Activated CD4-positive, alpha-beta memory T cell treated with anti-CD3 and anti-CD28 coated beads, Interleukin-2, amount 10 ng/mL, durations not matched to agents 7 days and 5 days (primary cell): Measurements from ENCODE around the gene DTD1. TPM values are rescaled to one million over a fixed set of nuclear protein-coding genes. Genes with fewer than 3 reads are reported as not detected.

Experiments used
- CTCF ChIA-PET: fragments of 350-600 bp; sonication (Branson Sonifier 250); formaldehyde crosslinking; loops from one replicate; lab custom pipeline; 2021; ENCODE audit warnings: antibody characterized with exemption, inconsistent platforms; lab: Charles Lee
- POLR2A ChIA-PET: fragments of 350-600 bp; sonication (Branson Sonifier 250); formaldehyde crosslinking; loops from one replicate; lab custom pipeline; 2021; ENCODE audit warnings: antibody characterized with exemption; lab: Charles Lee
- DNase-seq: peaks from one replicate; pipeline ENCODE4 v3.0.0-alpha.2; 2020
- H3K27ac Mint-ChIP-seq: one replicate; pipeline ENCODE4 v1.8.0; 2021; ENCODE audit warnings: mild to moderate bottlenecking, mixed read lengths
- H3K27me3 Mint-ChIP-seq: one replicate; pipeline ENCODE4 v1.8.0; 2021; ENCODE audit warnings: mixed read lengths
- H3K36me3 Mint-ChIP-seq: one replicate; pipeline ENCODE4 v1.8.0; 2021; ENCODE audit warnings: low read depth, mixed read lengths
- H3K4me1 Mint-ChIP-seq: one replicate; pipeline ENCODE4 v1.8.0; 2021; ENCODE audit warnings: mixed read lengths
- H3K4me3 Mint-ChIP-seq: one replicate; pipeline ENCODE4 v1.8.0; 2021; ENCODE audit warnings: mild to moderate bottlenecking, mixed read lengths
- H3K9me3 Mint-ChIP-seq: one replicate; pipeline ENCODE4 v1.8.0; 2021; ENCODE audit warnings: mixed read lengths
- total RNA-seq, 2 experiments: library from RNA; stranded (reverse); gene quantifications; one replicate each; pipeline ENCODE4 v1.2.3, GENCODE V29; 2021

Gene DTD1
- total RNA-seq, 2 experiments from 2014 or later, result 28.6 to 33.4 TPM

DNA sequence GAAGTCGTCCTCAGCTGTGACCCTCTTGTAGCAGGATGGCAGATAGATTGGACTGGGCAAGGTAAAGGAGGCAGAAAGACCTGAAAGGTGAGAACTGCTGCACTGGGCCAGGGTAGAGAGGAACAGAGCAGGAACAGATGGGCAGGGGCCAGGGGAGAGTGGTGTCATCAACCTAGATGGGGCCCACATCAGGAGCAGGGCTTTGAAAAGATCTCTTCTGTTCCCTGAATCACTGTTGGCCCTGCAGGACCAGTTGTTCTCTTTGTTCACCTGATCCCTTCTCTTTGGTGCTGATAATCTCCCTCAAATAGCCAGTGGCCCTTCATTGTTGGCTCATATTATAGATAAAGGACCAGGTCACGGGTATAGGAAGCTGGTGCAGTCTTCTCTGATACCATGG lies 59.9 kb downstream of the DTD1 start:
- DNase-seq, result no peak
- no peaks in the 10 kb centered on the region for H3K9me3 Mint-ChIP-seq
- H3K4me1 Mint-ChIP-seq, result no peaks in the 10 kb centered on the region
- ChIA-PET POLR2A (no interaction called here), CTCF (interaction anchor here (0.6 kb wide), 1 partner anchor 9 kb away, joined by 3 read pairs; no protein-coding TSS in a partner anchor)
- no peak overlapping the region for H3K4me3 Mint-ChIP-seq
- H3K36me3 Mint-ChIP-seq, result peaks cover 3% of the 10 kb centered on the region
- H3K27me3 Mint-ChIP-seq, result no peaks in the 10 kb centered on the region
- no peak overlapping the region for H3K27ac Mint-ChIP-seq

DNA sequence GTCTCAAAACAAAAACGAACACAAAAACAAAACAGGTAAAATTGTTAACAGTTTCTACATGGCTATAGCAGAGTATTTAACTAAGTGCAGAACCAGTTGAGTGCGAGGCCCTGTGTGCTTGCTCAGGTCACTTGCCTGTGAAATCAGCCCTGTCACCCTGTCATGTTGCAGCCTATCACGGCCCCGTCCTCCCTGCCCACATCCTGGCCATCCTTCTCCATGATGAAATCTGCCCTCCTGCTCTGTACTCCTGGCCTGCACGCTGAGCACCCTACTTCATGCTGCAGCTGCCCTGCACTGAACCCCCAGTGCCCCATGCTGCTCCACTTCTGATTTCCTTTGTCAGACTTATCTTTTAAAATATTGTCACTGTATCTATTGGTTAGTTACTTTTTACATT lies 62.4 kb downstream of the DTD1 start:
- H3K27me3 Mint-ChIP-seq, result no peaks in the 10 kb centered on the region
- DNase-seq, result no peak
- H3K4me1 Mint-ChIP-seq, result no peaks in the 10 kb centered on the region
- no peaks in the 10 kb centered on the region for H3K36me3 Mint-ChIP-seq
- H3K4me3 Mint-ChIP-seq, result no peak overlapping the region
- ChIA-PET POLR2A (no interaction called here), CTCF (no interaction called here)
- no peaks in the 10 kb centered on the region for H3K9me3 Mint-ChIP-seq
- H3K27ac Mint-ChIP-seq, result no peak overlapping the region

DNA sequence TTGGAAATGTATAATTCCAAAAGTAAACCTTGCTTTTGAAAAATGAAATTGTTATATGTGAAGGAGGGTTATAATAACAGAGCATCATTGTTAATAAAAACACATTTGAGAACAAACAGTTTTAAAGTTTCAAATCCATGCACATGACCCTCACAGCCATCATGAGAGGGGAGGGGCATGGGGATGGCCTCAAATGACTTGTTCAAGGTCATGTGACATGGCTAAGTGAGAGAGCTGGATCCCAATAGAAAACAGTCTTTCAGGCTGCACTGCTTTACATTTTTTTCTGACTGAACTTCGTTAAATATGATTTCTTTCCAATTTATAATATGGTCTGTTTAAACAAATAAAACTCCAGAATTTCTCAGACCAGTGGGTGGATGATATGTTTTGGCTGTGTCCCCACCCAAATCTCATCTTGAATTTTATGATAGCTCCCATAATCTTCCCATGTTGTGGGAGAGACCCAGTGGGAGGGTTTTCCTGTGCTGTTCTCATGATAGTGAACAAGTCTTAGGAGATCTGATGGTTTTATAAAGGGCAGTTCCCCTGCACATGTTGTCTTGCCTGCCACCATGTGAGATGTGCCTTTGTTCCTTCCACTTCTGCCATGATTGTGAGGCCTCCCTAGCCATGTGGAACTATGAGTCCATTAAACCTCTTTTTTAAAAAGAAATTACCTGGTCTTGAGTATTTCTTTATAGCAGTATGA lies 66.0 kb downstream of the DTD1 start:
- Mint-ChIP-seq H3K4me1 (no peaks in the 10 kb centered on the region), H3K36me3 (peaks cover 2% of the 10 kb centered on the region), H3K4me3 (no peak overlapping the region), H3K27ac (no peak overlapping the region), H3K27me3 (no peaks in the 10 kb centered on the region), H3K9me3 (no peaks in the 10 kb centered on the region)
- ChIA-PET POLR2A (no interaction called here), CTCF (interaction anchor here (0.8 to 1.6 kb wide), 2 partner anchors 15 to 22 kb away, joined by 3 to 6 read pairs; no protein-coding TSS in a partner anchor)
- no peak for DNase-seq

DNA sequence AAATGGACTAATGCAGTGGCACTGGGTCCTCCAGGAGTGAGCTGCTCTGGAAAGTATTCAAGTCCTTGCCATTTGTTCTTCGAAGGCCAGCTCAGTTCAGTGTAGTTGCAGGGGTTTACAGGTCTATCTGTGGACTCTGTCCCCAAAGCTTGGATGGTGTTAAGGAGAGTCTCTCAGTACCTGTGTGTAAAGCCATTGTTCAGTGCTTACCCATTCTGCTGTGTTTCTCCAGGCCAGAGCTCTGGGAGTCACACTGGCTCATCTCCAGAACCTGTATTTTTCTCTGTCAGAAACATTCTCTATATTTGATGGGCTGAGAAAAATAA lies 66.6 kb downstream of the DTD1 start:
- Mint-ChIP-seq H3K27me3 (no peaks in the 10 kb centered on the region), H3K27ac (no peak overlapping the region), H3K36me3 (peaks cover 2% of the 10 kb centered on the region), H3K4me3 (no peak overlapping the region), H3K9me3 (no peaks in the 10 kb centered on the region), H3K4me1 (no peaks in the 10 kb centered on the region)
- no peak for DNase-seq
- POLR2A ChIA-PET, result no interaction called here
- CTCF ChIA-PET, result interaction anchor here (1.6 kb wide), 1 partner anchor 22 kb away, joined by 6 read pairs; no protein-coding TSS in a partner anchor

DNA sequence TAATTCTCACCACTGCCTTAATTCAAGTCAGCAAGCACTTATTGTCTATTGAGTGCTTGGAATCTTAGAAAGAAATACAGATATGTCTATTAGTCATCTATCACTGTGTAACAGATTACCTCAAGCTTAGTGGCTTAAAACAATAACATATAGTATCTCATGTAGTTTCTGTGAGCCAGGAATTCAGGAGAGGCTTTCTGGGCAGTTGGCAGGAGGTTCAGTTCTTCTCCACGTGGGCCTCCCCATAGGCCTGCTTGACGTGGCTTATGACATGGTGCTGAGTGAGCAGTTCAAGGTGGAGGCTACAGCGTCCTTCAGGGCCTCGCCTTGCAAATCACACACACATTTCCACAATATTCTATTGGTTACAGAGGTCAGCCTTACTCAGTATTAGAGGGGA lies 69.7 kb downstream of the DTD1 start:
- CTCF ChIA-PET, result interaction anchor here (1.4 kb wide), 1 partner anchor 11 kb away, joined by 3 read pairs; no protein-coding TSS in a partner anchor
- no peak for DNase-seq
- Mint-ChIP-seq H3K27me3 (no peaks in the 10 kb centered on the region), H3K4me3 (no peak overlapping the region), H3K27ac (no peak overlapping the region), H3K36me3 (peaks cover 2% of the 10 kb centered on the region), H3K9me3 (no peaks in the 10 kb centered on the region), H3K4me1 (no peaks in the 10 kb centered on the region)
- POLR2A ChIA-PET, result no interaction called here

DNA sequence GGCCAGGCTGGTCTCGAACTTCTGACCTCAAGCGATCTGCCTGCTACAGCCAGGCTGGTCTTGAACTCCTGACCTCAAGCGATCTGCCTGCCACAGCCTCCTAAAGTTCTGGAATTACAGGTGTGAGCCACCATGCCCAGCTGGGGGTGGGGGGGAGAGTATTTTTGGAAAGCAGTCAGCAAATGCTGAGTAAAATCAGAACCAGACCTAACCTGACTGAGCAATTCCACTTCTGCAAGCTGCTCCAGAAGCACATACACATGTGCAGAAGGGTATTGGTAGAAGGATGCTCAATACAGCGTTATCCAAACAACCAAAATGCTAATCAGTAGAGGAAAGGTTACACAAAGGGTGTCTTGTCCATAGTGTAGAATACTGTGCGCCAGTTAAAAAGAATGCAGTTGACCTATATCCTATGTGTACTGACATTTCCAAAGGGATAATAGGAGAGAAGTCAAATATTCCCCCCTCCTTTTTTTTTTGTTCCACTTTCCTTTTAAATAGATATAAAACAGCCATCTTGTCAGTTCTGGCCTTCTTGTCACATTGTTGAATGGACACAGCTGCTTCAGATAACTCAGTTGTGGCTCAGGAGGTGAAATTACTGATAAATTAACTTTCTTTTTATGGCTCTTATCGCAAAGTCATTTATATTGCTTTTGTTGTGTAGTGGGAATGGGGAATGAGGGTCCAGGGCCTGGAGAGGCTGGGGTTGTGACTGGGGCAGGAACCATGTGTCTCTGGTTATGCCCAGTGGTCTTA lies 74.6 kb downstream of the DTD1 start:
- no peak overlapping the region for H3K4me3 Mint-ChIP-seq
- H3K9me3 Mint-ChIP-seq, result no peaks in the 10 kb centered on the region
- DNase-seq, result no peak
- ChIA-PET CTCF (no interaction called here), POLR2A (no interaction called here)
- H3K4me1 Mint-ChIP-seq, result no peaks in the 10 kb centered on the region
- H3K36me3 Mint-ChIP-seq, result no peaks in the 10 kb centered on the region
- no peak overlapping the region for H3K27ac Mint-ChIP-seq
- no peaks in the 10 kb centered on the region for H3K27me3 Mint-ChIP-seq

DNA sequence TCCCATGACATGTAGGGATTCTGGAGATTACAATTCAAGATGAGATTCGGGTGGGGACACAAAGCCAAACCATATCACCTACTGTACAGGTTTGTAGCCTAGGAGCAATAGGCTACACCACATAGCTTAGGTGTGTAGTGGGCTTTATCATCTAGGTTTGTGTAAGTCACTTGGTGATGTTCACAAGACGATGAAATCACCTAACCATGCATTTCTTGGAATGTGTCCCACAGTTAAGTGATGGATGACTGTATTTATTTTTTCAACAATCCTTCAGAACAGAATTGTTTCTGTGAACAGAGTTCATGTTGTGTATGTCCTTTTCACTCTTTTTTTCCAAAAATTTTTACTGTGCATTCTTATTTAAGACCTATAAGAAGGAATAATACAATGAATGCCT lies 76.1 kb downstream of the DTD1 start:
- Mint-ChIP-seq H3K36me3 (no peaks in the 10 kb centered on the region), H3K9me3 (no peaks in the 10 kb centered on the region), H3K4me1 (no peaks in the 10 kb centered on the region), H3K4me3 (no peak overlapping the region), H3K27me3 (no peaks in the 10 kb centered on the region), H3K27ac (no peak overlapping the region)
- ChIA-PET CTCF (no interaction called here), POLR2A (no interaction called here)
- DNase-seq, result no peak

DNA sequence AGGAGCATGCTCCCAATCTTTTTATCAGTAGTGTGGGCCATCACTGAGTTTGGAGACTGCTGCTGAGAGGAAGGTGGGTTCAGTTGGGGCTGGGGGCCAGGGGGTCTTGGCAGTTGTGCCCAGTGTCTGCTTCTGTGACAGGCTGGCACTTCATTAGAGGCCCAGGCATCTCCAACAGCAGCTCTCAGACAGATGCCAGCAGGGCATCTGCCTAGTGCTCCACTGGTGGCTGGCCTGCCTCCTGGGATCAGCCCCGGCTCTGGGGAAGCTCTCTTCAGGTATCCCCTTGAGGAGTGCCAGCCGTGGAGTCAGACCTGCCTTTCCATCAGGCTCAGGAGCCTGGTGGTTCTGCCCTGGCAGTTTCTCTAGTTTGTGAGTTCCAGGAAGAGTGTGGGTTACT lies 77.3 kb downstream of the DTD1 start:
- Mint-ChIP-seq H3K9me3 (no peaks in the 10 kb centered on the region), H3K4me3 (no peak overlapping the region), H3K36me3 (no peaks in the 10 kb centered on the region), H3K27ac (no peak overlapping the region), H3K4me1 (no peaks in the 10 kb centered on the region), H3K27me3 (no peaks in the 10 kb centered on the region)
- CTCF ChIA-PET, result no interaction called here
- POLR2A ChIA-PET, result no interaction called here
- no peak for DNase-seq

DNA sequence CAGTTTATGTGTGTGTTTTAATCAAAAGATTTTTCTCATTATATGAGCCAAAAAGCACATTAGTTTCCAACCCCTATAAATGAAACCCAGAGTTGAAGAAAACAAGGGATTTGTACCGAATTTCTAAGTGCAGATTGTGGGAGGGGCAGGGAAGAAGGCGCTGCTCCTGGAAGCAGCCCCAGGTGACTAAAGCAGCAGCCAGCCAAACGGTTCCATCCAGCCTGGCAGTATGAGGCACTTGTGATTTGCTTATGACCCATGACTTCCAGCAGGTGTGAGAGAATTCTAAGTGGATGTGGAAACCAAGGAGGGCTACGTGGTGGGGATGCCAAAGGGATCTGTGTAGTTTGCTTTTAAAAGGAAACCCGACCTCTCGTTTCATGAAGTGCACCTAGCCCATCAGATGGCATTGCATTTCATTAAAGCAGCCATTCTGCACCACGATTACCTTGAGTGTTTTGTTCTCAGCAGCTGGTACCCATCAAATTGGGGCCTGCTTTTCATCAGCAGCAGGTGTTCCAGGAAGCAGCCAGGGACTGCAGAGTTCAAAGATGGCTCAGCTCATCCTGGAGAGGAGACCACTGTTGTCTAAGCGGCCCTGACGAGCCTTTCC lies 79.1 kb downstream of the DTD1 start:
- H3K9me3 Mint-ChIP-seq, result no peaks in the 10 kb centered on the region
- no peaks in the 10 kb centered on the region for H3K27me3 Mint-ChIP-seq
- H3K4me1 Mint-ChIP-seq, result no peaks in the 10 kb centered on the region
- H3K4me3 Mint-ChIP-seq, result no peak overlapping the region
- ChIA-PET POLR2A (no interaction called here), CTCF (no interaction called here)
- H3K27ac Mint-ChIP-seq, result no peak overlapping the region
- H3K36me3 Mint-ChIP-seq, result no peaks in the 10 kb centered on the region
- no peak for DNase-seq

DNA sequence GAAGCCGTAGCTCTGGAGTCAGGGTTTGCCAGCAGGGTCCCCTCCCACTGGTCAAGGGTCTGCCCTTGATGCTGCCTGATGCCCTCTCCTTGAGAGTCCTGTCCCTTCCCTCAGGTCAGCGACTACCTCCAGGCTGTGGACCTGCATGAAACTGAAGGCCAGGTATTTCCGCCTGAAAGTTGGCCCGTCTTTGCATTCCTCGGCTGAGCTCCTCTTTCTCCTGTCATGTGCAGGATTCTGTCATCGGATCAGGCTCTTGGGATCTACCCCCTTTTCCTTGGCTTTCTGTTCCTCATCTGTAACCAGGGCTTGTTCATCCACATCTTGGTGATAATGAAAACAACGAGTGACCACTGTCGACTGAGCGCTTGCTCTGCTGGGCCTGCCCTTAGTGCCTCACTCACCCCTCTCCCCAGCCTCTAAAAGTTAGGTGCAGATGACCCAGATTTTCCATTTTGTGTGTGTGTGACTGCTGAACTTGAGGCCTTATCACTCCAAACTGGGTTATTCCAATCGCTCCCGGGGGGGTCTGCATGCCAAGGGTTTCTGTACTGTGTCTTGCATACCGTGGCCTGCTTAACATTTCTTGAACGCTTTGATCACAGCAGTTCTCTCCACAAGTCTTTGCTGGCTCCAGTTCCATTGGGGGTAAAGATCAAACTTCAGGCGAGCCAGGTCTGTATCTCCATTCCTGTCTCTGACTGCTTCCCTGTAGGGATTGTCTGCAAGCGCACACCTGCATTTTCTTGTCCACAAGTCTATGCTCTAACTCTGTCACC lies 81.6 kb downstream of the DTD1 start:
- no peak overlapping the region for H3K27ac Mint-ChIP-seq
- H3K36me3 Mint-ChIP-seq, result no peaks in the 10 kb centered on the region
- H3K27me3 Mint-ChIP-seq, result no peaks in the 10 kb centered on the region

DNA sequence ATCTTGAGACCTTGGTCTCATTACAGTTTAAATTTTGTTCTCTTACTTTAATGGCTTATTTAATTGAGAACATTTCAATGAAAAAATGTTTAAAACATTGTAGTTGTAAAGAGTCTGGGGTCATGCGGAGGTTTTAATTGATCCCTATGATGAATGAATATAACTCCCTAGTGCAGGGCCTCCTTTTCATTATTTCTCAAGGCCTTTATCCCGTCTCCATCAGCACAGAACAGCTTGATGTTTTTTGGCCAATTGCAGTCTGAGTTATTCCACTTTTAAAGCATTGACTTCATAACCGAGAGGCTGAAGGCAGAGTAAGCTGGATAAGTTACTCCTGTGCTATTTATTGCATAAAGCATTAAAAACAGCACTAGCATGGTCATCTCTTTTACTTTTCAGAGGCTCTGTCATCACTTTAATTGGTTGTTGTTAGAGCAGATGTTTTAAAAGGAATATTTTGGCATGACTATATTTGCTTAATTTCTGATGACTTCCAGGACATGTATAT lies 83.4 kb downstream of the DTD1 start:
- Mint-ChIP-seq H3K27me3 (no peaks in the 10 kb centered on the region), H3K4me1 (no peaks in the 10 kb centered on the region), H3K9me3 (no peaks in the 10 kb centered on the region), H3K27ac (no peak overlapping the region), H3K4me3 (no peak overlapping the region), H3K36me3 (no peaks in the 10 kb centered on the region)
- DNase-seq, result no peak
- ChIA-PET CTCF (no interaction called here), POLR2A (no interaction called here)

More for the DNA sequence above, 81.6 kb downstream of the DTD1 start:
- H3K4me3 Mint-ChIP-seq, result no peak overlapping the region
- no peak for DNase-seq
- ChIA-PET CTCF (no interaction called here), POLR2A (no interaction called here)
- no peaks in the 10 kb centered on the region for H3K4me1 Mint-ChIP-seq
- H3K9me3 Mint-ChIP-seq, result no peaks in the 10 kb centered on the region

DNA sequence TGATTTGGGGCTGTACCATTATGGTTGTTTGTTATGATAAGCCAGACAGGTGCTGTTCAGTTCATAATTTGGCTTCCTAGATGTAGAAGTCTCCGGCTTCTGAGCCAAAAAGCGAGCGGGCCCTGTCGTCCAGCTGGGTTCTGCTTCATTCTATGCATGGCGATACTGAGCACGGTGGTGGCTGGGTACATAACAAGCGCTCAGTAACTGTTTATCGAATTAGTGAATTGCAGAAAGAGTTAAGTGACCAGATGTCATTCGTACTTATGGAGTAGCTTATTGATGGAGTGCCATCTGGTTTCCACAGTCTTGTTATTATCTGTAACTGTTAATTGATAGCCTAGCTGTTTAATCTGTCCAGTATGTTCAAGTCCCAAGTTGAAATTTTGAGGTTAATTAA lies 85.0 kb downstream of the DTD1 start:
- Mint-ChIP-seq H3K4me1 (no peaks in the 10 kb centered on the region), H3K4me3 (no peak overlapping the region), H3K27ac (no peak overlapping the region), H3K27me3 (no peaks in the 10 kb centered on the region), H3K9me3 (no peaks in the 10 kb centered on the region), H3K36me3 (no peaks in the 10 kb centered on the region)
- ChIA-PET POLR2A (no interaction called here), CTCF (interaction anchor here (0.9 kb wide), 1 partner anchor 260 kb away, joined by 3 read pairs; no protein-coding TSS in a partner anchor)
- no peak for DNase-seq
